GM12872 (cell line): ENCODE measurements around the gene RBM5.

Source experiments
- CTCF ChIP-seq: IDR thresholded peaks from 3 replicates; pipeline ENCODE4 v1.5.1; 2011; ENCODE audit warnings: low read depth, mild to moderate bottlenecking, low read length, moderate library complexity; ENCODE audit not compliant: insufficient read depth

The RBM5 gene

GRCh38 chr3:50146316-50146901 lies 57.7 kb downstream of the RBM5 start:
- TF ChIP-seq CTCF, result 0 out of 3 replicates have a peak, but pooled peaks have one; percentile 11

- no peak for TF ChIP-seq CTCF
Measured at GRCh38 chr3:50147016-50147415, 58.3 kb downstream of the RBM5 start.

GRCh38 chr3:50147447-50147846 lies 58.7 kb downstream of the RBM5 start:
- no peak for TF ChIP-seq CTCF

- no peak for TF ChIP-seq CTCF
Measured at GRCh38 chr3:50147861-50148260, 59.1 kb downstream of the RBM5 start.

- TF ChIP-seq CTCF, result no peak
Measured at GRCh38 chr3:50150404-50150750, 61.7 kb downstream of the RBM5 start.

GRCh38 chr3:50150863-50151686 lies 62.4 kb downstream of the RBM5 start:
- no peak for TF ChIP-seq CTCF

GRCh38 chr3:50151728-50152127 lies 63.0 kb downstream of the RBM5 start:
- no peak for TF ChIP-seq CTCF
